GM12873 (cell line): Measurements from ENCODE around the gene PTPRG.

Experiments used
- CTCF ChIP-seq: IDR thresholded peaks from 2 replicates; pipeline ENCODE4 v1.5.1; 2012; ENCODE audit warnings: low read depth, mild to moderate bottlenecking, moderate library complexity, low read length, control low read depth; ENCODE audit not compliant: insufficient read depth; ENCODE audit errors: missing control alignments

The PTPRG gene

GRCh38 chr3:61740494-61740893, 179.1 kb downstream of the PTPRG start:
- no peak for TF ChIP-seq CTCF

GRCh38 chr3:61741551-61741950, 180.2 kb downstream of the PTPRG start:
- no peak for TF ChIP-seq CTCF

- no peak for TF ChIP-seq CTCF
Observed at GRCh38 chr3:61742006-61742405, 180.6 kb downstream of the PTPRG start.

- no peak for TF ChIP-seq CTCF
Observed at GRCh38 chr3:61743067-61743466, 181.7 kb downstream of the PTPRG start.

- TF ChIP-seq CTCF: no peak
Observed at GRCh38 chr3:61743686-61744242, 182.4 kb downstream of the PTPRG start.

- TF ChIP-seq CTCF: no peak
Observed at GRCh38 chr3:61748288-61748687, 186.9 kb downstream of the PTPRG start.

- TF ChIP-seq CTCF: no peak
Observed at GRCh38 chr3:61750766-61751165, 189.4 kb downstream of the PTPRG start.

GRCh38 chr3:61758839-61759238, 197.5 kb downstream of the PTPRG start:
- no peak for TF ChIP-seq CTCF
